GM13977 (cell line): ENCODE data around the gene EDEM3.

ENCODE experiments used
- DNase-seq: peaks from one replicate; pipeline ENCODE4 v3.0.0; 2012; ENCODE audit warnings: low spot score
- in situ Hi-C: fragments of 300-500 bp; cut with MboI; formaldehyde crosslinking; loops from one replicate; pipeline ENCODE4 v1.12.0; 2022; ENCODE audit warnings: low sequenced_read_pairs, low pct_unique_long_range_greater_than_20kb, mixed read lengths, inconsistent platforms; ENCODE audit not compliant: unreplicated experiment
- TF ChIP-seq, protein P1 (sequence below): IDR thresholded peaks from 2 replicates; pipeline ENCODE4 v1.5.1; 2012; ENCODE audit warnings: mild to moderate bottlenecking, control low read depth; ENCODE audit not compliant: insufficient read depth; ENCODE audit errors: extremely low read depth, missing control alignments

The EDEM3 gene

DNA sequence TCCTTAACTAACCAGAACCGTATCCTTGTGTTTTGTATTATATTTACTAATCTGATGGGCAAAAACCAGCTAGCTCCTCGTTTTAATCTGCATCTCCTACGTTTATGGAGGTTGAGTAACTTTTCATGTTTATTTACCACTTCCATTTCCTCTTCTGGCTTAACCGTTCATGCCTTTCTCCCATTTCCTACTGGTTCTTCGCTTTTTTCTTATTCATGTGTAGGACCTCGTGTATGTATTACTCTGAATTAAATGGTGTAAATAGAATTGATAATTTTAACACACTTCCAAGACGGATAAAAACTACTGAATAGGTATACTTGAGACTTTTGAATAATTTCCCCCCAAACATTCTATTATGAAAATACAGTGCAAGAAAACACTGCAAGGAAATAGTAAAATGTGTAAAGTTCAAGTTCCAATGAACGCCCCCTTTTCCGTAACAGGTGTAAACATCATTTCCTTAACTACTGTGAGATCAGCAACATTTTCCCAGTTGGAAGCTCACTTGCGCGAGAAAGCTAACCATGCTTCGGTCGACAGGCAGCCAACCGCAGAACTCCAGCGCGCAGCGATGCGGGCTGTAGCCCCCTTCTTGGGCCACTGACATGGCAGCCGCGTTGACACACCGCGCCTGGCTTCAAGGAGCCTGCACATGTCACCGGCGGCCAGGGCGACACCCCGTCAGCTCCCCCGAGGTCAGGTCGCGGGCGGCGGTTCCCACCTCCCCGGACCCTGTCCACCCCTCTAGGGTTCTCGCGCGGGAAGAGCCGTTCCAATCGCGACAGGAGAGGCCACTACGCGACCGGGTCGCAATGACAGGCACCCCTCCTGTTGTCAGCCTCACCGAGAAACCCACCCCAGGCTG is 816 bp downstream of the EDEM3 start:
- no peak for DNase-seq
- TF ChIP-seq, protein P1, sequence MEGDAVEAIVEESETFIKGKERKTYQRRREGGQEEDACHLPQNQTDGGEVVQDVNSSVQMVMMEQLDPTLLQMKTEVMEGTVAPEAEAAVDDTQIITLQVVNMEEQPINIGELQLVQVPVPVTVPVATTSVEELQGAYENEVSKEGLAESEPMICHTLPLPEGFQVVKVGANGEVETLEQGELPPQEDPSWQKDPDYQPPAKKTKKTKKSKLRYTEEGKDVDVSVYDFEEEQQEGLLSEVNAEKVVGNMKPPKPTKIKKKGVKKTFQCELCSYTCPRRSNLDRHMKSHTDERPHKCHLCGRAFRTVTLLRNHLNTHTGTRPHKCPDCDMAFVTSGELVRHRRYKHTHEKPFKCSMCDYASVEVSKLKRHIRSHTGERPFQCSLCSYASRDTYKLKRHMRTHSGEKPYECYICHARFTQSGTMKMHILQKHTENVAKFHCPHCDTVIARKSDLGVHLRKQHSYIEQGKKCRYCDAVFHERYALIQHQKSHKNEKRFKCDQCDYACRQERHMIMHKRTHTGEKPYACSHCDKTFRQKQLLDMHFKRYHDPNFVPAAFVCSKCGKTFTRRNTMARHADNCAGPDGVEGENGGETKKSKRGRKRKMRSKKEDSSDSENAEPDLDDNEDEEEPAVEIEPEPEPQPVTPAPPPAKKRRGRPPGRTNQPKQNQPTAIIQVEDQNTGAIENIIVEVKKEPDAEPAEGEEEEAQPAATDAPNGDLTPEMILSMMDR, result no peak
- in situ Hi-C loops, result no loop called here

DNA sequence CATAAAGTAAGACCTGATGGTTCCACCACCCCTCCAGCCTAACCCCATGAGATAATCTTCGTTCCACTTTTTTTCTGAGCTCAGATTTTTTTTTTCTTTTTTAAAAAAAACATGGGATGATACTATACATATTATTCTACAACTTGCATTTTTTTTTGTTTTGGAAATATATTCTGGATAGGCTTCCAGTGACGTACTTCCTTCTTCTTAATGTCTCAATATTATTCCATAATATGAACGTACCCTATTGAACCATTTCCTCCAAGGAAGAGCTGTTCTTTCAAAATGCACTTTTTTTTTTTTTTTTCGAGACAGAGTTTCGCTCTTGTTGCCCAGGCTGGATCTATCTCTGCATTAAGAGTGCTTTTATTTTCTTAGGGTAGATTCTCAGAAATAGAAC is 1.5 kb downstream of the EDEM3 start:
- no peak for DNase-seq
- TF ChIP-seq, protein P1, result no peak
- in situ Hi-C loops, result no loop called here

DNA sequence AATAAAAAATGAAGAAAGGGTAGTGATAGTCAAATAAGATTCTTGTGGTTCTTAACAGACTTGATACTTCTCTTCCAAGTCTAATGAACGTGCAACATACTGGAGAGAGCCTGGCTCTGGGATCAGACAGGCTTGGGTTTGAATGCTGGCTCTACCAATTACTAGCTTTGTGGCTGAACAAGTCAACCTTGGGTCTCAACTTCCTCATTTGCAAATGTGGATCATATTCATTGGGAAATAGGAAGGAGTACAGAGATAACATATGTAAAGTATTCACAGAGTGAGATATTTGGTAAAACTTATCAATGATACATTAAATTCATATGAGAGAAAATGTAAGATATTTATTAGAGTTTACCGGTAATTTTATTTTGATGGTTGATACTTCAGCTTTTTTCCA is 2.0 kb downstream of the EDEM3 start:
- no peak for DNase-seq
- TF ChIP-seq, protein P1, result no peak
- in situ Hi-C loops, result no loop called here

DNA sequence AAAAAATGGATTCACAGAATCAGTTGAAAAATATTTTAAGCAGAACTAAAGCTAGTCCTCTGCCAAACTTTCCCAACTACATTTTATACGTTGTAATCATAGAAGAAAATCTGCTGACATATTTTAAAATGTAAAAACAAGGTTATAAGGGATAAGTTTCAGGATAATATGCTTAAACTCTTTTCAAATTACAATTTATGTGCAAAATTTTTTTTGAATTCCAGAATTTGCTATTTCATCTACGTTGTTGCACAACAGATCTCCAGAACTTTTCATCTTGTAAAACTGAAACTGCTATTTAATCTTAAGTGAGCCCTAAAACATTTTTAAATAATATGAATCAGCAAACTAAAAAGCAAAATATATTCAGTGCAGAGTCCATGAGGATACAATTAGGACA is 5.9 kb downstream of the EDEM3 start:
- DNase-seq, result no peak
- in situ Hi-C loops, result no loop called here
- TF ChIP-seq, protein P1, result no peak

DNA sequence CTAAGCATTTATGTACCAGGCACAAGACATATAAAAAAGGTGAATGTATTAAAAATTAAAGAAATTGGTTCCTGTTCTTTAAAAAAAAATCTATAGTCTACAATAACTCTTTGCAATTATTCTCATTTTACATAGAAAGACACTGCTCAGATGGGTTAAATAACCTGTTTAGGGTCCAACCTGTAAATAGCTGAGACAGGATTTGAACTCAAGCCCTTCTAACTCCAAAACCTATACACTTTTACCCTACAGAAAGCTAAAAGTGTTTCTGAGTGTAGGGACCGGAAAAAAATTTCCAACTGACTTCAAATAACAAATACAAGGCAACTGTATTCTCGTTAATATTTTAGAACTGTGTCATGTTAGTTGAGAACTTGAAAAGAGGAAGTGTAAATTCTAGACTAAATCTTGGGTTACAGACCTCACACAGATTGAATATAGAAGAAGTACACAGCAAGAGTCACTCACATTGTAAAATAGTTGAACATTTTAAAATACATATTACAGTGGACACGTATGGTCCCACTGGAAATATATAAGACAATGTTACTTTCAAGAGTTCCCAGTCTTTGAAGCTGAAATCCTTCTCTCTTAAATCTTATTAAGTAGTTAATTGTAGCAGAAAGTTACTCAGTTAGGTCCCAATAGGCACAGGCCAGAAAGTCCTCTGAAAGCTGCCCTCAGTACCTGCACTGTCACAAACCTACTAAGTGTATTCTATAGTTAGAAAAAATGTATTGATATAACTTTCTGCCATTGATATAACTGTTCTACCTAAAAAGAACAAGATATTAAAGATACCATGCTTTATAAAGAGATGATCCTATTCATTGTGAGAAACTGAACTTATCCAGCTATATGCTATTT is 7.3 kb downstream of the EDEM3 start:
- in situ Hi-C loops, result no loop called here
- peak; percentile 19 for DNase-seq
- TF ChIP-seq, protein P1, result no peak

DNA sequence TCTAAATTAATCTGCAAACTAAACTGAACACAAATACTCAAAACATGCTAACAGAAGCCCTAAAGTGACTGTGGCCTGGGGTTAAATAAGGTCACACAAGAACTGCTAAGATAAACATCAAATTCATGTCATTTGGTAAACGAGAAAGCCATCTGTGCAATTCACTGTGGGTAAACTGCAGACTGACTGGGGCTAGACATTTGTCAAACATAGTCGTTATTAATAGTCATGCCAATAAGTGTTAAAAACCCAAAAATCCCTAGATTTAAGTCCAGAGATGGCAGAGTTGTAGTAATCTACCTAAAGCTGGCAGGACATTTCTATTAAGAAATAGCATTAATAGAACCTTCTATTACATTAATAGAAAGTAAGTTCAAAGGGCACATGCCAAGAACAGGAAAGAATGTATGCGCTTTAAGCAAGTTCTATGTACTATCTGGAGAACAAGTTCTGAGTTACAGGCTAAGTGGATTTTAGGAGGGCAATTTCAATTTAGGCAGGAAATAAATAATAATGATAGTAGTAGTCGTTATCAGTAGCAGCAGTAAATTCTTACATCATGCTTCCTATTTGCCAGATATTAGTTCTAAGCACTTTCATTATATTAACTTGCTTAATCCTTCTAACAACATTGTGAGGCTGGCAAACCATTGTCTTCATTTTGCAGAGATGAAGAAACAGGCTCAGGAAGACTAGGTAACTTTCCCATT is 8.6 kb downstream of the EDEM3 start:
- no peak for DNase-seq

More for the DNA sequence above, 8.6 kb downstream of the EDEM3 start:
- in situ Hi-C loops, result no loop called here
- TF ChIP-seq, protein P1, result no peak
